Measurements from ENCODE around the gene CRYL1. TPM values are rescaled to one million over a fixed set of nuclear protein-coding genes. Genes with fewer than 3 reads are reported as not detected.

CRYL1 gene
- total RNA-seq, 1 experiment from 2014 or later, result 3.7 TPM

GRCh38 chr13:20501592-20501991, 24.1 kb downstream of the CRYL1 start:
- no peak overlapping the region for H2BK5ac ChIP-seq (ENCODE audit: insufficient read length, low read length)
- no peak overlapping the region for H2AFZ ChIP-seq (ENCODE audit: low read length)
- TF ChIP-seq, protein P1, sequence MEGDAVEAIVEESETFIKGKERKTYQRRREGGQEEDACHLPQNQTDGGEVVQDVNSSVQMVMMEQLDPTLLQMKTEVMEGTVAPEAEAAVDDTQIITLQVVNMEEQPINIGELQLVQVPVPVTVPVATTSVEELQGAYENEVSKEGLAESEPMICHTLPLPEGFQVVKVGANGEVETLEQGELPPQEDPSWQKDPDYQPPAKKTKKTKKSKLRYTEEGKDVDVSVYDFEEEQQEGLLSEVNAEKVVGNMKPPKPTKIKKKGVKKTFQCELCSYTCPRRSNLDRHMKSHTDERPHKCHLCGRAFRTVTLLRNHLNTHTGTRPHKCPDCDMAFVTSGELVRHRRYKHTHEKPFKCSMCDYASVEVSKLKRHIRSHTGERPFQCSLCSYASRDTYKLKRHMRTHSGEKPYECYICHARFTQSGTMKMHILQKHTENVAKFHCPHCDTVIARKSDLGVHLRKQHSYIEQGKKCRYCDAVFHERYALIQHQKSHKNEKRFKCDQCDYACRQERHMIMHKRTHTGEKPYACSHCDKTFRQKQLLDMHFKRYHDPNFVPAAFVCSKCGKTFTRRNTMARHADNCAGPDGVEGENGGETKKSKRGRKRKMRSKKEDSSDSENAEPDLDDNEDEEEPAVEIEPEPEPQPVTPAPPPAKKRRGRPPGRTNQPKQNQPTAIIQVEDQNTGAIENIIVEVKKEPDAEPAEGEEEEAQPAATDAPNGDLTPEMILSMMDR (conservative IDR thresholded peaks at IDR 0.05), result no peak
- no peaks in the 10 kb centered on the region for H3K4me1 ChIP-seq (ENCODE audit: insufficient read depth, low read length)
- WGBS (ENCODE audit: extremely low coverage, insufficient read length, low lambda C conversion rate), result no CpG with 5 or more reads among the region's 4 CpGs
- H3K27ac Mint-ChIP-seq, result peak overlapping the region in 1 of 3 experiments; percentile 46; a peak in 1 of 7 replicates
- H3K4me1 Mint-ChIP-seq, result peaks cover 9% of the 10 kb centered on the region in 2 experiments; a peak in 3 of 4 replicates
- H3K4me2 ChIP-seq (ENCODE audit: insufficient read depth, insufficient read length, low read length), result no peak overlapping the region
- no peak overlapping the region for H2BK120ac ChIP-seq (ENCODE audit: low read depth, low read length, poor library complexity, severe bottlenecking)
- no peak for DNase-seq
- no peaks in the 10 kb centered on the region; the same call in 1 of the 2 replicates for H3K27me3 Mint-ChIP-seq (ENCODE audit: low read depth)
- no peaks in the 10 kb centered on the region for H3K9me3 ChIP-seq (ENCODE audit: control insufficient read depth, low read depth, low read length)
- peaks cover 8 to 22% of the 10 kb centered on the region in 2 experiments; a peak in 4 of 5 replicates for H3K9me3 Mint-ChIP-seq
- no peak overlapping the region for H3K23ac ChIP-seq (ENCODE audit: insufficient read length, low read depth, low read length)
- no peaks in the 10 kb centered on the region for H3K79me1 ChIP-seq (ENCODE audit: insufficient read depth, low read depth, low read length, poor library complexity, severe bottlenecking)
- H4K20me1 ChIP-seq (ENCODE audit: control insufficient read depth, insufficient read depth, insufficient read length), result no peaks in the 10 kb centered on the region
- H3K9ac ChIP-seq (ENCODE audit: extremely low read depth, insufficient read length, low read length), result no peak overlapping the region
- no peak overlapping the region for H3K4ac ChIP-seq (ENCODE audit: low read depth, low read length)
- no peak overlapping the region for H3K18ac ChIP-seq (ENCODE audit: insufficient read length, low read depth, low read length)
- no peak overlapping the region for H3K27ac ChIP-seq (ENCODE audit: insufficient read length, low read depth, low read length)
- H3T11ph ChIP-seq (ENCODE audit: low read length), result no peak overlapping the region
- no peak overlapping the region for H2BK15ac ChIP-seq (ENCODE audit: low read depth, low read length)
- H3K56ac ChIP-seq (ENCODE audit: insufficient read length, low read depth, low read length), result no peak overlapping the region
- H4K5ac ChIP-seq (ENCODE audit: insufficient read length, low read depth, low read length), result no peak overlapping the region
- no peak overlapping the region for H2BK12ac ChIP-seq (ENCODE audit: insufficient read length, low read depth, low read length)
- H3K23me2 ChIP-seq (ENCODE audit: insufficient read length, low read depth, low read length, poor library complexity, severe bottlenecking), result no peaks in the 10 kb centered on the region
- H3K27me3 ChIP-seq (ENCODE audit: insufficient read depth, low read length), result no peaks in the 10 kb centered on the region
- H3K79me2 ChIP-seq (ENCODE audit: insufficient read depth, low read length), result no peaks in the 10 kb centered on the region
- peaks cover 4 to 13% (median 8%) of the 10 kb centered on the region in 3 experiments; a peak in 6 of 7 replicates for H3K36me3 Mint-ChIP-seq (ENCODE audit: insufficient read depth in 1 of 3, low read depth in 3 of 3)
- H3K4me3 Mint-ChIP-seq, result no peak overlapping the region
- H2AK5ac ChIP-seq (ENCODE audit: insufficient read length, low read length), result no peak overlapping the region
- H4K91ac ChIP-seq (ENCODE audit: insufficient read length, low read depth, low read length), result no peak overlapping the region
- H4K8ac ChIP-seq (replicated peaks; ENCODE audit: insufficient read length, low read depth, low read length), result no peak overlapping the region
- no peak overlapping the region for H3K14ac ChIP-seq (ENCODE audit: insufficient read depth, low read length)
- no peak overlapping the region for H2BK20ac ChIP-seq (ENCODE audit: low read depth, low read length, poor library complexity, severe bottlenecking)
